ENCODE data around the gene RELB.

The RELB gene

GRCh38 chr19:45063851-45064801 lies 62.9 kb downstream of the RELB start:
- DNase-seq, result no peak

DNA sequence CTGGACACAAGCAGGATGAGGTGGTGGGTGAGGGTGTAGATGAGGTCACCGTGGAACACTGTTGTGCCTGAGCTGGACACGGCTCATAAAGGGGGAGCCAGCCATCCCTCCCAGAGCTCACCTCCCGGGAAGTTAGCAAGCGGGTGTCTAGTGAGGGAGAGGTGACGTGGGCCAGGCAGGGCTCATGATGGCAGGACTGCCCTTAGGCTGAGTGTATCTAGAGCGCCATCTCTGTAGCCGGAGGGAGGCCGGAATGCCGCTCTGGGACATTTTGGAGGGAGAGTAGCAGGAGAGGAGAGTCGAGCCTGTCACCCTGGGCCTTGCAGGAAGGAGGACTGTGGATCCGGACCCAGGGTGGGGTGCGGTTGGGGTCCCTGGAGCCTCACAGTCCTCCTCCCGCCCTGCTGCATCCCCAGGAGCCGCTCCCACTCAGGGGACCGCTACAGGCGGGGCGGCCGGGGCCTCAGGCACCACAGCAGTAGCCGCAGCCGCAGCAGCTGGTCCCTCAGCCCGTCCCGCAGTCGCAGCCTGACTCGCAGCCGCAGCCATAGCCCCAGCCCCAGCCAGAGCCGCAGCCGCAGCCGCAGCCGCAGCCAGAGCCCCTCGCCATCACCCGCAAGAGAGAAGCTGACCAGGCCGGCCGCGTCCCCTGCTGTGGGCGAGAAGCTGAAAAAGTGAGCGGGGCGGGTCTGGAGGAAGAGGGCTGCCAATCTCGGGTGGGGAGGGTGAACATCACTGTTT lies 65.8 kb downstream of the RELB start:
- DNase-seq, result no peak

- no peak for DNase-seq
Measured at GRCh38 chr19:45068041-45068440, 66.8 kb downstream of the RELB start.

DNA sequence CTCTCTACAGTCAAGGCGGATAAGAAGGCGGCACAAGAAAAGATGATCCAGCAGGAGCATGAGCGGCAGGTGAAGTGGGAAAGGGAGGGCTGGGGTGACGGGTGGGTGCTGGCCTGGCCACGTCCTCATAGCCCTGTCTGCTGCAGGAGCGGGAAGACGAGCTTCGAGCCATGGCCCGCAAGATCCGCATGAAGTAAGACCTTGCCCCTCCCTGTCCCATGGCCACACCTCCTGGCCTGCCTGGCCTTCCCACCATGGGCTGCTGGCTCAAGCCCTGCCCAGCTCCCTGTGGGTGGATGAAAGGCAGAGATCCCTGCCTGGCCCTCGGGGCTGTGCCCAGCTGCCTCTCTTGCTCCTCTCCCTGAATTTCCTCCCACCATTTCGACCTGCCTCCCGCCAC lies 67.8 kb downstream of the RELB start:
- DNase-seq, result no peak

- DNase-seq, result no peak
Measured at GRCh38 chr19:45070214-45070613, 69.0 kb downstream of the RELB start.

DNA sequence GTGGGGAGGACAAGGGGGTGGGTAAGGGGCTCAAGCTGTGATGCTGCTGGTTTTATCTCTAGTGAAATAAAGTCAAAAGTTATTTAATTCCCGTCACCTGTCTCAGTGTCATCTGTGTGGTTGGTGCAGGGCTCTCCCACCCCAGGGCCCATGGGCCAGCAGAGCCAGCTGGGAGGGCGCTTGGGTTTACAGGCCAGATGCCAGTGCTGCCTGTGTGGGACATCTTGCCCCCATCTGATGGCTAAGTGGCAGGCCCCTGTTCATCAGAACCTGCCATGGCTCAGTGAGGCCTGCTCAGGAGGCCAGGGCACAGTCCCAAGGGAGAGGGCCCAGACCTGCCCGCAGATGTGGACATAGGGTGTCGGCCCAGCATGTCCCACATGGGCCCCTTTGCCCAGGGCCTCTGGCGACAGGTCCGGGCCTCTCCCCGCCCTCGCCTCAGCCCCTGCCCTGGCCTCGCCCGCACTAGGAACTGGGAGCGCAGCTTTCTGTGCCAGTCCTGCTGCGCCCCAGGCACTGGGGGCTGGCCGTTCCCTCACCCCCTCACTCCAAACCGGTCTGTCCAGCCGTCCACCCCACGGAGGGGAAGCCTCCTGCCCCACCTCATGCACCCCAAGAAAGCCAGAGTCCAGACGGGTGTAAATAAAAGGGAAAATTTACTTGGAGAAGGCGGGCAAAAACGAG lies 69.7 kb downstream of the RELB start:
- no peak for DNase-seq

GRCh38 chr19:45071545-45071938 lies 70.3 kb downstream of the RELB start:
- no peak for DNase-seq

DNA sequence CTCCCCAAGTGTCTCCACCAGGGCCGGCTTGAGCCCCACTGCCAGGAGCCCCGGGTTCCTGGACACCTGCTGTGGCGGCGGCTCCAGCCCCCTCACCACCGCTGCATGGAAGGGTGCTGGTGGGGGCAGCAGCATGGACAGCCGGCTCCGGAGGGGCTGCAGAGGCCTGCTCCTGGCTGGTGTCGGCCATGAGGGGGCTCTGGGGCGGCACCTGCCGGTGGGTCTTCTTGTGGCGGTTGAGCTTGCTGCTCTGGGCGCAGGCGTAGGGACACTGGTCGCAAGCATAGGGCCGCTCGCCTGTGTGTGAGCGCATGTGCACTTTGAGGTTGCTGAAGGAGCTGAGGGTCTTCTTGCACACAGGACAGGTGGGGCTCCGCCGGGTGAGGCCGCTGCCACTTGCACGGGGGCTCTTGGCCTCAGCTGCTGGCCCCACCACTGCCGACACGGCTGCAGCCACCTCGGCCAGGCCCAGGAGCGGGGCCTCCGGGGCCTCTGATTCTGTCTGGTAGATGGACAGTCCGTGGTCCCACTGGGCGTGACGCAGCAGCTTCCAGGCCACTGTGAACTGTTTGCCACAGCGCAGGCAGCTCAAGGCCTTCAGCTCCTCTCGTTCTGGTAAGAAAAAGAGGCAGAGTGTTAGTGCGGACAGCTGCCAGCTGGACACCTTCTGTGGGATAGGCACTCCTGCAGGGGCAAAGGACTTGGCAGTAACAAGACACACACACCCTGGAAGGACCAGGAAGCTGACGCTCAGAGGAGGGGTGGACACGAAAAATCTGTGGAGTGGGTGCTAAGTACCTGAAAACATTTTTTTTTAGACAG lies 70.9 kb downstream of the RELB start:
- DNase-seq, result no peak

GRCh38 chr19:45074744-45075300 lies 73.6 kb downstream of the RELB start:
- no peak for DNase-seq

- no peak for DNase-seq
Measured at GRCh38 chr19:45075301-45076028, 74.2 kb downstream of the RELB start.

GRCh38 chr19:45076029-45076850 lies 75.0 kb downstream of the RELB start, which contains the start of gene ZNF296:
Gene ZNF296, minus strand, starts transcription at chr19:45076478. Its CDS starts 105 bp downstream, at chr19:45076373.
- DNase-seq, result no peak

DNA sequence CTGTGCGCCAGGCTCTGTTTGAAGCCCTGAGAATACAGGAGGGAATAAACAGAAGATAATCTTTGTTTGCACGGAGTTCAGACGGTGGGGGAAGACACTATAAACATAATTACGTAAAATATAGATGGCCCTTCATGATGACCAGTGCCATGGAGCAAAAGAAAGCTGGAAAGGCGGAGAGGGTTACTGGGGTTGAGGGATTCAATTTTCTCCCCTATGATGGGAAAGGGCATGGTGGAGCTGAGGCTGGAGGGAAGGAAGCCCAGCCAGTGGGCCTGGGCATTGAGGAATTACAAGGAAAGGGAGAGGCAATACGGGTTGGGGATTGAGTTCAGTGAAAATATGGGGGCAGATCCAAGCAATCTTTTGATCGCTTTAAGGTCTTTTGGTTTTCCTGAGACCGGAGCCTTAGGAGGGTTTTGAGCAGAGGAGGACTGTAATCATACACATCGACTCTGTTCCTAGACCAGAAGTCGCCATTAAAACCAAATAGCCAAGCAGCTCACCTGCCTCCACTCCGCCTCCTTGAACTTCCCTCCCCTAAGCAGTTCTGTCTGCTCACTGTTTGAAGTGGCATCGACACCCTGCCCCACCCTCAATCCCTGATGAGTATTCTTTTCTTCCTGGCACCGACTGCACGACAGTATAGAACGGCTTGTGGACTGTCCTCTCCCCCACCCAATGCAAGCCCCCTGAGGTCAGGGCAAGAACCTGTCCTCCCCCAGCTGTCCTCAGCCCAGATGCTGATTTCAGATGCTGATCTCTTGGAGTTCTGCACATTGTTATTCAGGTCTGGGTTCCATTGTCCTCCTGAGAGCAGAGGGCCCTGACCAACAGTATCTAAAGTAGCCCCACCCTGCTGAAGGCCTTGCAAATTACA lies 75.8 kb downstream of the RELB start:
- no peak for DNase-seq

GRCh38 chr19:45078390-45079062 lies 77.3 kb downstream of the RELB start:
- no peak for DNase-seq

DNA sequence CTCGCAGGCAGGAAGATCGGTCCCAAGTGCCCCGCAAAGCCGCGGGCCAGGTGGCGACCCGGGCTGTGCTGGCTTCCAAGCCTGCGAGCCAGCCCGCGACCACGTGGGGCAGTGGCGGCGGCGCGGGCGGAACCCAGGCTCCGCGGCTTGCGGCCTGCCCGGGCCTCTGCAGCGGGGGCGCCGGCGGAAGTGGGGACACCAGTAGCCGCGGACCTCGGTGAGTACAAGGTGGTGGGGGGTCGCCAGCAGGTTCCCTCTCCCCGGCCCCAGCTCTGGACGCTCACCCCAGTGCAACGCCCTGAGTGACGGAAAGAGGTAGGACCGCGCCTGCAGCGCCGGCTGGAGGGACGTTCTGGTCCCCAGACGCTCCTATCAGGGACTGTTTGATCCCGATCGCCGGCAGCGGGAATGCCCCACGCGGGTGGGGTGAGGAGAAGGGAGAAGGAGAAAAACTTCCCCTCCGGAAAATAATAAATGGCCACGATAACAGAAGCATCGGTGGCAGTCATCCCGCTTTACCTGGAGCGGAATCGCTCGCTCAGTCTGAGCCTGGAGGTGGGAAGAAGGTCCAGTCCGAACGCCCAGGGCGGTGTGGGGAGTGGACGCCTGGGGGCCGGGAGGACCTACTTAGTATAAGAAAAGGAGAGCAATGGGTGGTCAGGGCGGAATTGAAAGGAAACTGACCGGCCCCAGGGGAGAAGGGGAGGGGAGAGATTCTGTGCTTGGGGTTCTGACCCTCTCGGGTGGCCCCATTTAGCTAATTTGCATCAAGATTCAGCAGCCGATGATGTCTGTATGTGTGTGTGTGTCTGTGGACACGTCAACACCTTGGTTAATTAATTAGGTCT lies 78.0 kb downstream of the RELB start, which contains the start of gene GEMIN7:
Gene GEMIN7, plus strand, starts transcription at position 198 of the 848 bp plus-strand sequence. CDS start 10,855 bp downstream, outside the sequence.
- DNase-seq, result no peak

- DNase-seq, result no peak
Measured at GRCh38 chr19:45079911-45080370, 78.7 kb downstream of the RELB start.

- DNase-seq, result no peak
Measured at GRCh38 chr19:45082170-45082569, 80.9 kb downstream of the RELB start.

- no peak for DNase-seq
Measured at GRCh38 chr19:45086480-45086879, 85.2 kb downstream of the RELB start.

Data from cortex of kidney (tissue), 1 donor.